ENCODE measurements around the gene RBM12. TPM values are rescaled to one million over a fixed set of nuclear protein-coding genes. Genes with fewer than 3 reads are reported as not detected.

The RBM12 gene
- total and polyA plus RNA-seq, 4 donors, result 3.4 to 20.0 (median 15.8) TPM

DNA sequence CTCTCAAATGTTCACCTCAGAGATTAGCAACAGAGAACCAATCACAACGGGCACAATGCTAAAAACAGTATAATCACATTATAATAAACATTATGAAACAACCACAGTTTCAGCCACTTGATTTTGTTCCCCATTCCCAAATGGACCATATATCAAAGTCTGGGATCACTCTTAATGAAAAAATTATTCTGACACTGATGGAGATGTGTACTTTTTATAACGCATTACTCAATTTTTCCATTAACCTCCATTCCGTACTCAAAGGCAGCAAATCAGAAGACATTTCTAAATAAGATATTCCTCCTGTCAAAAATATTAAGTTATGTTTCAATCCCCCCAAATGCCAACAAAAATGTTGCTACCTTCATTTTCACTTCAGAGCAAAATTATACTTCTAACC lies 2.8 kb downstream of the RBM12 start:
- peaks cover 0 to 2% (median 0%) of the 10 kb centered on the region in 4 donors for H3K36me3 ChIP-seq (ENCODE audit: control insufficient read depth in 4 of 4, insufficient read depth in 3 of 4, low read depth in 1 of 4, low read length in 3 of 4)
- H3K27ac ChIP-seq (ENCODE audit: low read depth in 1 of 2, low read length in 2 of 2), result no peak overlapping the region
- DNase-seq (ENCODE audit: low spot score), result no peak
- H3K9me3 ChIP-seq (ENCODE audit: control insufficient read depth in 4 of 4, low read length in 3 of 4), result no peaks in the 10 kb centered on the region
- H3K4me1 ChIP-seq (ENCODE audit: control insufficient read depth in 4 of 4, insufficient read depth in 4 of 4, low read length in 3 of 4), result peaks cover 9 to 44% (median 22%) of the 10 kb centered on the region in 4 donors
- no peak overlapping the region for H3K9ac ChIP-seq (ENCODE audit: low read depth in 1 of 2, low read length in 2 of 2)
- H3K4me3 ChIP-seq (ENCODE audit: low read depth in 1 of 3, low read length in 3 of 3), result no peak overlapping the region
- no peaks in the 10 kb centered on the region for H3K27me3 ChIP-seq (ENCODE audit: control insufficient read depth in 4 of 4, insufficient read depth in 4 of 4, low read length in 3 of 4)
- no peak for TF ChIP-seq FOXA1 (IDR thresholded peaks at IDR 0.05)
- peak in 1 of 2 donors; percentile 54 for TF ChIP-seq JUND (IDR thresholded peaks at IDR 0.05)
- no peak for TF ChIP-seq HNF4G (IDR thresholded peaks at IDR 0.05)
- TF ChIP-seq, protein P1, sequence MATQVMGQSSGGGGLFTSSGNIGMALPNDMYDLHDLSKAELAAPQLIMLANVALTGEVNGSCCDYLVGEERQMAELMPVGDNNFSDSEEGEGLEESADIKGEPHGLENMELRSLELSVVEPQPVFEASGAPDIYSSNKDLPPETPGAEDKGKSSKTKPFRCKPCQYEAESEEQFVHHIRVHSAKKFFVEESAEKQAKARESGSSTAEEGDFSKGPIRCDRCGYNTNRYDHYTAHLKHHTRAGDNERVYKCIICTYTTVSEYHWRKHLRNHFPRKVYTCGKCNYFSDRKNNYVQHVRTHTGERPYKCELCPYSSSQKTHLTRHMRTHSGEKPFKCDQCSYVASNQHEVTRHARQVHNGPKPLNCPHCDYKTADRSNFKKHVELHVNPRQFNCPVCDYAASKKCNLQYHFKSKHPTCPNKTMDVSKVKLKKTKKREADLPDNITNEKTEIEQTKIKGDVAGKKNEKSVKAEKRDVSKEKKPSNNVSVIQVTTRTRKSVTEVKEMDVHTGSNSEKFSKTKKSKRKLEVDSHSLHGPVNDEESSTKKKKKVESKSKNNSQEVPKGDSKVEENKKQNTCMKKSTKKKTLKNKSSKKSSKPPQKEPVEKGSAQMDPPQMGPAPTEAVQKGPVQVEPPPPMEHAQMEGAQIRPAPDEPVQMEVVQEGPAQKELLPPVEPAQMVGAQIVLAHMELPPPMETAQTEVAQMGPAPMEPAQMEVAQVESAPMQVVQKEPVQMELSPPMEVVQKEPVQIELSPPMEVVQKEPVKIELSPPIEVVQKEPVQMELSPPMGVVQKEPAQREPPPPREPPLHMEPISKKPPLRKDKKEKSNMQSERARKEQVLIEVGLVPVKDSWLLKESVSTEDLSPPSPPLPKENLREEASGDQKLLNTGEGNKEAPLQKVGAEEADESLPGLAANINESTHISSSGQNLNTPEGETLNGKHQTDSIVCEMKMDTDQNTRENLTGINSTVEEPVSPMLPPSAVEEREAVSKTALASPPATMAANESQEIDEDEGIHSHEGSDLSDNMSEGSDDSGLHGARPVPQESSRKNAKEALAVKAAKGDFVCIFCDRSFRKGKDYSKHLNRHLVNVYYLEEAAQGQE (IDR thresholded peaks at IDR 0.05), result no peak
- TF ChIP-seq, protein P2, sequence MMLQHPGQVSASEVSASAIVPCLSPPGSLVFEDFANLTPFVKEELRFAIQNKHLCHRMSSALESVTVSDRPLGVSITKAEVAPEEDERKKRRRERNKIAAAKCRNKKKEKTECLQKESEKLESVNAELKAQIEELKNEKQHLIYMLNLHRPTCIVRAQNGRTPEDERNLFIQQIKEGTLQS (IDR thresholded peaks at IDR 0.05), result no peak
- no peak for TF ChIP-seq EGR1 (IDR thresholded peaks at IDR 0.05; ENCODE audit: low read depth in 2 of 2)
- TF ChIP-seq RXRA (IDR thresholded peaks at IDR 0.05), result no peak
- TF ChIP-seq, protein P3, sequence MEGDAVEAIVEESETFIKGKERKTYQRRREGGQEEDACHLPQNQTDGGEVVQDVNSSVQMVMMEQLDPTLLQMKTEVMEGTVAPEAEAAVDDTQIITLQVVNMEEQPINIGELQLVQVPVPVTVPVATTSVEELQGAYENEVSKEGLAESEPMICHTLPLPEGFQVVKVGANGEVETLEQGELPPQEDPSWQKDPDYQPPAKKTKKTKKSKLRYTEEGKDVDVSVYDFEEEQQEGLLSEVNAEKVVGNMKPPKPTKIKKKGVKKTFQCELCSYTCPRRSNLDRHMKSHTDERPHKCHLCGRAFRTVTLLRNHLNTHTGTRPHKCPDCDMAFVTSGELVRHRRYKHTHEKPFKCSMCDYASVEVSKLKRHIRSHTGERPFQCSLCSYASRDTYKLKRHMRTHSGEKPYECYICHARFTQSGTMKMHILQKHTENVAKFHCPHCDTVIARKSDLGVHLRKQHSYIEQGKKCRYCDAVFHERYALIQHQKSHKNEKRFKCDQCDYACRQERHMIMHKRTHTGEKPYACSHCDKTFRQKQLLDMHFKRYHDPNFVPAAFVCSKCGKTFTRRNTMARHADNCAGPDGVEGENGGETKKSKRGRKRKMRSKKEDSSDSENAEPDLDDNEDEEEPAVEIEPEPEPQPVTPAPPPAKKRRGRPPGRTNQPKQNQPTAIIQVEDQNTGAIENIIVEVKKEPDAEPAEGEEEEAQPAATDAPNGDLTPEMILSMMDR (IDR thresholded peaks at IDR 0.05; ENCODE audit: low read depth, low read length, missing input control), result no peak
- TF ChIP-seq NR2F2 (IDR thresholded peaks at IDR 0.05), result no peak
- 46% methylated on average over 3 of the region's 3 CpGs for WGBS

DNA sequence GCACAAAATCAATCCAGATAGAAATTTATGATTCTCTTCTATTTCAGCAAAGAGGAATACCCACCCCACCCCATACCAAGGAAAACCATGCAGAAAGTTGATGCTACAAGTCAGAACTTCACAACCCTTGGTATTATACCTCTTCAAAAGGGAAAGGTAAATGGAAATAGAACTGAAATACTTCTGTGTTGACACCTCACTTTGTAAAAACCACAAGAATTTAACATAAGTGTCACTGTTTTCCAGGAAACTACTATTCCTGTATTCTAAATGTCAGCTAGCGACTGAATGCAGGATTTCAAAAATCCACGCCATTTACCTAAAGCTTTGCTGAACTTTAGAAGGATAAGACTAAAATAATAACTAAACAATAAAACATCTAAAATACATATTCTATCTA lies 3.6 kb downstream of the RBM12 start:
- Histone ChIP-seq H3K9me3 (ENCODE audit: control insufficient read depth in 4 of 4, low read length in 3 of 4) (no peaks in the 10 kb centered on the region), H3K36me3 (ENCODE audit: control insufficient read depth in 4 of 4, insufficient read depth in 3 of 4, low read depth in 1 of 4, low read length in 3 of 4) (peaks cover 0 to 2% (median 0%) of the 10 kb centered on the region in 4 donors), H3K9ac (ENCODE audit: low read depth in 1 of 2, low read length in 2 of 2) (no peak overlapping the region), H3K4me1 (ENCODE audit: control insufficient read depth in 4 of 4, insufficient read depth in 4 of 4, low read length in 3 of 4) (peaks cover 11 to 44% (median 22%) of the 10 kb centered on the region in 4 donors), H3K27ac (ENCODE audit: low read depth in 1 of 2, low read length in 2 of 2) (no peak overlapping the region), H3K27me3 (ENCODE audit: control insufficient read depth in 4 of 4, insufficient read depth in 4 of 4, low read length in 3 of 4) (no peaks in the 10 kb centered on the region), H3K4me3 (ENCODE audit: low read depth in 1 of 3, low read length in 3 of 3) (no peak overlapping the region)
- DNase-seq (ENCODE audit: low spot score), result no peak
- 89% methylated on average over 2 of the region's 2 CpGs for WGBS
- TF ChIP-seq, protein P4, sequence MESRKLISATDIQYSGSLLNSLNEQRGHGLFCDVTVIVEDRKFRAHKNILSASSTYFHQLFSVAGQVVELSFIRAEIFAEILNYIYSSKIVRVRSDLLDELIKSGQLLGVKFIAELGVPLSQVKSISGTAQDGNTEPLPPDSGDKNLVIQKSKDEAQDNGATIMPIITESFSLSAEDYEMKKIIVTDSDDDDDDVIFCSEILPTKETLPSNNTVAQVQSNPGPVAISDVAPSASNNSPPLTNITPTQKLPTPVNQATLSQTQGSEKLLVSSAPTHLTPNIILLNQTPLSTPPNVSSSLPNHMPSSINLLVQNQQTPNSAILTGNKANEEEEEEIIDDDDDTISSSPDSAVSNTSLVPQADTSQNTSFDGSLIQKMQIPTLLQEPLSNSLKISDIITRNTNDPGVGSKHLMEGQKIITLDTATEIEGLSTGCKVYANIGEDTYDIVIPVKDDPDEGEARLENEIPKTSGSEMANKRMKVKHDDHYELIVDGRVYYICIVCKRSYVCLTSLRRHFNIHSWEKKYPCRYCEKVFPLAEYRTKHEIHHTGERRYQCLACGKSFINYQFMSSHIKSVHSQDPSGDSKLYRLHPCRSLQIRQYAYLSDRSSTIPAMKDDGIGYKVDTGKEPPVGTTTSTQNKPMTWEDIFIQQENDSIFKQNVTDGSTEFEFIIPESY (IDR thresholded peaks at IDR 0.05), result no peak
- TF ChIP-seq, protein P5, sequence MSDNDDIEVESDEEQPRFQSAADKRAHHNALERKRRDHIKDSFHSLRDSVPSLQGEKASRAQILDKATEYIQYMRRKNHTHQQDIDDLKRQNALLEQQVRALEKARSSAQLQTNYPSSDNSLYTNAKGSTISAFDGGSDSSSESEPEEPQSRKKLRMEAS (IDR thresholded peaks at IDR 0.05), result no peak
- TF ChIP-seq JUND (IDR thresholded peaks at IDR 0.05), result no peak
- TF ChIP-seq SP1 (IDR thresholded peaks at IDR 0.05), result no peak
- TF ChIP-seq TAF1 (conservative IDR thresholded peaks at IDR 0.05), result no peak
- TF ChIP-seq, protein P2 (IDR thresholded peaks at IDR 0.05), result no peak
- TF ChIP-seq RXRA (IDR thresholded peaks at IDR 0.05), result no peak
- TF ChIP-seq GABPA (IDR thresholded peaks at IDR 0.05 in 1 of 2, conservative IDR thresholded peaks at IDR 0.05 in 1 of 2), result no peak
- TF ChIP-seq, protein P1 (IDR thresholded peaks at IDR 0.05), result no peak
- no peak for TF ChIP-seq HNF4G (IDR thresholded peaks at IDR 0.05)
- no peak for TF ChIP-seq NR2F2 (IDR thresholded peaks at IDR 0.05)
- no peak for TF ChIP-seq HNF4A (conservative IDR thresholded peaks at IDR 0.05)
- TF ChIP-seq FOXA2 (IDR thresholded peaks at IDR 0.05), result no peak
- TF ChIP-seq YY1 (IDR thresholded peaks at IDR 0.05), result no peak
- TF ChIP-seq EGR1 (IDR thresholded peaks at IDR 0.05; ENCODE audit: low read depth in 2 of 2), result no peak
- TF ChIP-seq RAD21 (IDR thresholded peaks at IDR 0.05), result no peak

Data from liver (tissue), 9 donors.